K562 (cell line): Measurements from ENCODE around the gene MBP. TPM values are rescaled to one million over a fixed set of nuclear protein-coding genes. Genes with fewer than 3 reads are reported as not detected.

ENCODE experiments used
- ATAC-seq: fragments of 200-7000 bp; cut with Tn5 transposase; 3 replicates; pipeline ENCODE4 v1.9.1; 2020; ENCODE audit warnings: moderate library complexity
- BruUV-seq: library from RNA; stranded (reverse); fragments of 400-500 nt; replicated peaks from 2 replicates; lab custom pipeline; 2021; lab: Mats Ljungman, UMichigan
- CTCF ChIA-PET: fragments of 300-600 bp; formaldehyde crosslinking; extraction: SDS; loops from one replicate; lab custom pipeline; 2021; ENCODE audit warnings: low intra/inter-chr PET ratio; lab: Yijun Ruan, JAX
- POLR2A ChIA-PET: fragments of 300-600, 350-650 bp; sonication (Branson Sonifier 250); formaldehyde crosslinking; extraction: SDS; loops from one replicate; lab custom pipeline; 2021; ENCODE audit warnings: antibody characterized with exemption, inconsistent platforms; lab: Yijun Ruan, JAX
- DNase-seq, 4 experiments: peaks; one replicate each; pipeline versions ENCODE4 v3.0.0 to v3.0.0-alpha.2; 2011 to 2018; ENCODE audit warnings: low spot score in 3 of 4, mixed read lengths in 3 of 4; ENCODE audit errors: extremely low read depth in 1 of 4
- FAIRE-seq: peaks from 2 replicates; lab custom pipeline; 2011; peaks lifted over from hg19 to GRCh38; lab: Jason Lieb, UNC
- H2AFZ ChIP-seq: 2 replicates; pipeline ENCODE4 v1.6.0; 2011; ENCODE audit warnings: low read depth, low read length, control low read depth, inconsistent platforms
- H3K27ac ChIP-seq: fragments of 200-600 bp; 3 replicates; pipeline ENCODE4 v1.8.0; 2011; ENCODE audit warnings: low read depth, mild to moderate bottlenecking, control low read depth, inconsistent platforms, low read length, moderate library complexity, mixed read lengths; ENCODE audit errors: extremely low read depth
- H3K27me3 ChIP-seq, 2 experiments: fragments of 300-600 bp in 1 of 2; 2 replicates in 1 of 2; 3 replicates in 1 of 2; pipeline versions ENCODE4 v1.6.0 to v1.8.0; 2011; ENCODE audit warnings: inconsistent platforms in 2 of 2, low read length in 2 of 2, mild to moderate bottlenecking in 1 of 2, mixed read lengths in 1 of 2, moderate library complexity in 1 of 2; ENCODE audit not compliant: control insufficient read depth in 2 of 2, insufficient read depth in 2 of 2
- H3K36me3 ChIP-seq: fragments of 300-600 bp; 3 replicates; pipeline ENCODE4 v1.8.0; 2011; ENCODE audit warnings: mild to moderate bottlenecking, low read length, inconsistent platforms; ENCODE audit not compliant: control insufficient read depth, insufficient read depth
- H3K4me1 ChIP-seq, 2 experiments: fragments of 200-600 bp in 1 of 2; replicated peaks in 1 of 2; 2 replicates in 1 of 2; 3 replicates in 1 of 2; pipeline versions ENCODE4 v1.5.1 to v1.8.0; 2011; ENCODE audit warnings: inconsistent platforms in 2 of 2, low read length in 2 of 2, mild to moderate bottlenecking in 1 of 2, mixed read lengths in 1 of 2, moderate library complexity in 1 of 2; ENCODE audit not compliant: control insufficient read depth in 2 of 2, insufficient read depth in 2 of 2
- H3K4me2 ChIP-seq: 2 replicates; pipeline ENCODE4 v1.6.1; 2011; ENCODE audit warnings: low read length, control low read depth, inconsistent platforms, mixed read lengths; ENCODE audit not compliant: insufficient read depth
- H3K4me3 ChIP-seq: fragments of 200-600 bp; sonication (generic), shearing (Covaris generic); 2 replicates; pipeline ENCODE4 v1.5.1; 2016; ENCODE audit warnings: control low read depth, inconsistent platforms
- H3K79me2 ChIP-seq: fragments of 200-600 bp; 3 replicates; pipeline ENCODE4 v1.8.0; 2011; ENCODE audit warnings: low read length, inconsistent platforms; ENCODE audit not compliant: control insufficient read depth, insufficient read depth
- H3K9ac ChIP-seq, 2 experiments: 2 replicates each; pipeline versions ENCODE4 v1.6.0 to v1.6.1; 2011; ENCODE audit warnings: low read depth in 2 of 2, low read length in 2 of 2, control low read depth in 1 of 2, inconsistent platforms in 1 of 2, mild to moderate bottlenecking in 1 of 2, mixed read lengths in 1 of 2; ENCODE audit not compliant: insufficient read depth in 1 of 2
- H3K9me1 ChIP-seq: one replicate; pipeline ENCODE4 v1.6.0; 2011; ENCODE audit warnings: inconsistent platforms, mild to moderate bottlenecking, low read length, moderate library complexity; ENCODE audit not compliant: control insufficient read depth, insufficient read depth
- H3K9me3 ChIP-seq: replicated peaks from 2 replicates; pipeline ENCODE4 v1.5.1; 2011; ENCODE audit warnings: low read depth, low read length, inconsistent platforms; ENCODE audit not compliant: control insufficient read depth, insufficient read depth
- H4K20me1 ChIP-seq: replicated peaks from 2 replicates; pipeline ENCODE4 v1.6.1; 2011; ENCODE audit warnings: low read length, inconsistent platforms, mixed read lengths; ENCODE audit not compliant: control insufficient read depth, insufficient read depth
- ARID1B ChIP-seq: fragments of 450-650 bp; IDR thresholded peaks from 2 replicates; pipeline ENCODE4 v1.6.1; 2016; ENCODE audit warnings: antibody characterized with exemption, mild to moderate bottlenecking, inconsistent platforms
- BRD9 ChIP-seq: fragments of 450-650 bp; IDR thresholded peaks from 2 replicates; pipeline ENCODE4 v1.6.1; 2018; ENCODE audit warnings: low read depth; ENCODE audit not compliant: partially characterized antibody
- CEBPB ChIP-seq: fragments of 450-650 bp; IDR thresholded peaks from 2 replicates; pipeline ENCODE4 v1.6.1; 2016; ENCODE audit warnings: missing genetic modification characterization, missing compliant biosample characterization
- EHMT2 ChIP-seq: fragments of 450-650 bp; IDR thresholded peaks from 2 replicates; pipeline ENCODE4 v1.6.1; 2018; ENCODE audit warnings: antibody characterized with exemption
- GATAD2B ChIP-seq: fragments of 450-650 bp; IDR thresholded peaks from 2 replicates; pipeline ENCODE4 v1.6.1; 2017; ENCODE audit warnings: mild to moderate bottlenecking, borderline replicate concordance
- KAT2B ChIP-seq: IDR thresholded peaks from one replicate; pipeline ENCODE4 v1.6.1; 2012; ENCODE audit warnings: low read depth, mild to moderate bottlenecking, control low read depth, inconsistent platforms, low read length, moderate library complexity
- L3MBTL2 ChIP-seq: fragments of 450-650 bp; IDR thresholded peaks from 2 replicates; pipeline ENCODE4 v1.6.1; 2016; ENCODE audit warnings: mild to moderate bottlenecking, moderate library complexity
- MED1 ChIP-seq: sonication (generic); formaldehyde crosslinking; IDR thresholded peaks from 2 replicates; pipeline ENCODE4 v1.8.1; 2023; ENCODE audit warnings: missing genetic modification reagents, borderline replicate concordance
- NFYB ChIP-seq: IDR thresholded peaks from 2 replicates; pipeline ENCODE4 v1.6.1; 2011; ENCODE audit warnings: mild to moderate bottlenecking, moderate library complexity; ENCODE audit not compliant: insufficient read length; ENCODE audit errors: extremely low read depth
- OTX1 ChIP-seq: fragments of 450-650 bp; formaldehyde crosslinking; IDR thresholded peaks from 2 replicates; pipeline ENCODE4 v1.4.0; 2022; ENCODE audit warnings: mild to moderate bottlenecking
- PHB2 ChIP-seq: fragments of 450-650 bp; IDR thresholded peaks from 2 replicates; pipeline ENCODE4 v1.6.1; 2017; ENCODE audit warnings: low read depth
- PYGO2 ChIP-seq: fragments of 450-650 bp; IDR thresholded peaks from 2 replicates; pipeline ENCODE4 v1.6.1; 2016; ENCODE audit warnings: mild to moderate bottlenecking, missing genetic modification characterization, moderate library complexity, missing compliant biosample characterization
- SMARCA4 ChIP-seq: fragments of 450-650 bp; IDR thresholded peaks from 2 replicates; pipeline ENCODE4 v1.6.1; 2016
- TEAD2 ChIP-seq: fragments of 450-650 bp; IDR thresholded peaks from 2 replicates; pipeline ENCODE4 v1.6.1; 2016; ENCODE audit warnings: missing genetic modification characterization, control low read depth, missing compliant biosample characterization
- TFAM ChIP-seq: fragments of 250-450 bp; sonication (Bioruptor Pico); conservative IDR thresholded peaks from 2 replicates; pipeline ENCODE4 v1.5.0; 2021; ENCODE audit warnings: mild to moderate bottlenecking, moderate library complexity
- WHSC1 ChIP-seq: IDR thresholded peaks from one replicate; pipeline ENCODE4 v1.6.1; 2012; ENCODE audit warnings: low read length, control low read depth, inconsistent platforms
- ZNF165 ChIP-seq: fragments of 250-450 bp; sonication (Bioruptor Pico); IDR thresholded peaks from 2 replicates; pipeline ENCODE4 v1.4.0; 2020; ENCODE audit warnings: borderline replicate concordance
- ZNF274 ChIP-seq: IDR thresholded peaks from 2 replicates; pipeline ENCODE4 v1.6.1; 2011; ENCODE audit warnings: low read depth, mild to moderate bottlenecking, low read length, moderate library complexity, borderline replicate concordance
- WGBS: fragments of 100-300 bp; shearing (Covaris generic); methylation state at CpG from one replicate; pipeline ENCODE4 v1.1.6; 2016; ENCODE audit warnings: low coverage, mixed read lengths; ENCODE audit not compliant: insufficient coverage; ENCODE audit errors: missing lambda C conversion rate; 5-methylcytosine and 5-hydroxymethylcytosine counted together
- in situ Hi-C: fragments of 300-500 bp; cut with MboI; formaldehyde crosslinking; loops from 4 replicates; pipeline ENCODE4 v1.15.0; 2018; ENCODE audit warnings: inconsistent platforms, mixed read lengths
- intact Hi-C: fragments of 100-400 bp; cut with micrococcal nuclease; formaldehyde crosslinking; loops from 2 replicates; pipeline ENCODE4 v1.14.2; 2022
- polyA plus RNA-seq, 8 experiments: library from polyadenylated mRNA; depleted of rRNA in 4 of 8; stranded (reverse) in 5 of 8; unstranded in 3 of 8; fragments of >200 nt; fragmentation: Nextera tagmentation in 2 of 8; fragmentation: Illumina TruSeq in 1 of 8; extraction: Ambion mirVana in 2 of 8; extraction: Trizol in 1 of 8; gene quantifications; 2 replicates each; pipeline versions ENCODE4 v1.2.1 to v1.2.3, GENCODE V29; 2011 to 2014; ENCODE audit warnings: inconsistent platforms in 1 of 8, missing spikeins in 1 of 8
- total RNA-seq, 7 experiments: library from RNA; depleted of rRNA in 6 of 7; stranded (reverse); fragments of >200 nt in 6 of 7; fragmentation: Illumina TruSeq in 2 of 7; extraction: Trizol in 2 of 7; gene quantifications; 2 replicates each; pipeline versions ENCODE4 v1.2.1 to v1.2.3, GENCODE V29; 2011 to 2021; ENCODE audit warnings: low replicate concordance in 1 of 7
- TF ChIP-seq, protein P1 (sequence below): sonication (generic); IDR thresholded peaks from 2 replicates; pipeline ENCODE4 v1.6.1; 2016

The MBP gene
- total and polyA plus RNA-seq, 9 of the 15 experiments (the other 6 are each of a cell fraction or from before 2014, with no cell fraction given) = 0.09 TPM; not detected in 8

DNA sequence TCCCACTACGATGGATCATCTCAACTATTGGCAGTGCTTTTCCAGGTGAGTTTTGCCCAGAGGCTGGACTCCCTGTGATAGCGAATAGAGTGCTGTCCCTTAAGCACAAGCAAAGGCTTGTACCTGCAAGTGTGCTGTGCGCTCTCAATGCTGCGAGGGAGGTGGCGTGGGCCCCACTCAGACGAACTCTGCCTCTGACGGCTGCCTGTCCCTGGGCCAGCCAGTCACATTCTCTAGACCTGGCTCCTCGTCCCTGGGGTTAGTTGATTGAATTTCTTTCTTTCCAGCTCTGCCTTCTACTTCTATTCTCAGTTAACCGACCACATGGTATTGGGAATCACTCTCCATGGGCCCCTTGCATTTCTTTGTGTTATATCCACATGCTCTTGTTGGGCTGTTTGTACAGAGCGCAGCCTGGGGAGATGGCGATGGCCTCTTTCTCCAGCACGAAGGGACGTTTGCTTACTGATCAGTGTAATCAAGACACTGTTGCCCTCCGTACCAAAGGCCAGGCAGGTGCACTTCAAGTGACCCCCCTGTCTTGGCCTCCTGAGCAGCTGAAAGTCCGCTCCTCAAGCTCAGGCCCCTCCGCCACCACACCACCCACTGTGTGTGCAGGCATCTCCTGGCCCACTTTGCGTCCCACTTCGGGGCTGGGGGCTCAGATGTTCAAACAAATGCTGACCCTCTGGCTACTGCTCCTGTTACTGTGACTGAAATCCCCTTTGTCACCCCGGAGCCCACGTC is 158.9 kb downstream of the MBP start (continued):
- TF ChIP-seq ZNF274 = no peak
- TF ChIP-seq MED1 = no peak
- TF ChIP-seq L3MBTL2 = no peak
- TF ChIP-seq SMARCA4 = no peak
- no peak for TF ChIP-seq CEBPB (tag)

GRCh38 chr18:76972846-76973519 is 159.6 kb downstream of the MBP start:
- in situ Hi-C loops = no loop called here

More at GRCh38 chr18:76972846-76973519, 159.6 kb downstream of the MBP start:
- H4K20me1 ChIP-seq = no peaks in the 10 kb centered on the region
- H3K27me3 ChIP-seq = no peaks in the 10 kb centered on the region
- FAIRE-seq (no peak), ATAC-seq (no peak), DNase-seq (no peak)
- no peaks in the 10 kb centered on the region for H3K9me1 ChIP-seq
- no peaks in the 10 kb centered on the region; a peak in 1 of 5 replicates for H3K4me1 ChIP-seq
- no TSS peak for BruUV-seq
- no peak overlapping the region for H2AFZ ChIP-seq
- intact Hi-C loops = no loop called here
- no peaks in the 10 kb centered on the region for H3K9me3 ChIP-seq
- no peaks in the 10 kb centered on the region for H3K79me2 ChIP-seq
- H3K4me2 ChIP-seq = no peak overlapping the region
- ChIA-PET POLR2A (no interaction called here), CTCF (no interaction called here)
- TF ChIP-seq BRD9 = no peak
- no peak for TF ChIP-seq PYGO2
- TF ChIP-seq, protein P1, sequence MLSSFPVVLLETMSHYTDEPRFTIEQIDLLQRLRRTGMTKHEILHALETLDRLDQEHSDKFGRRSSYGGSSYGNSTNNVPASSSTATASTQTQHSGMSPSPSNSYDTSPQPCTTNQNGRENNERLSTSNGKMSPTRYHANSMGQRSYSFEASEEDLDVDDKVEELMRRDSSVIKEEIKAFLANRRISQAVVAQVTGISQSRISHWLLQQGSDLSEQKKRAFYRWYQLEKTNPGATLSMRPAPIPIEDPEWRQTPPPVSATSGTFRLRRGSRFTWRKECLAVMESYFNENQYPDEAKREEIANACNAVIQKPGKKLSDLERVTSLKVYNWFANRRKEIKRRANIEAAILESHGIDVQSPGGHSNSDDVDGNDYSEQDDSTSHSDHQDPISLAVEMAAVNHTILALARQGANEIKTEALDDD = no peak
- TF ChIP-seq OTX1 = no peak
- TF ChIP-seq NFYB = no peak
- no peak for TF ChIP-seq TFAM (CRISPR knock-in tag)
- no peak for TF ChIP-seq PHB2
- TF ChIP-seq ZNF165 (CRISPR knock-in tag) = no peak
- no peak for TF ChIP-seq GATAD2B
- no peak for TF ChIP-seq KAT2B
- TF ChIP-seq ARID1B = no peak
- TF ChIP-seq EHMT2 = no peak
- TF ChIP-seq WHSC1 = no peak
- TF ChIP-seq TEAD2 (tag) = no peak
- no peak overlapping the region for H3K9ac ChIP-seq
- H3K27ac ChIP-seq = no peak overlapping the region
- H3K36me3 ChIP-seq = no peaks in the 10 kb centered on the region
- WGBS = 81% methylated on average over 10 of the region's 13 CpGs
- no peak overlapping the region for H3K4me3 ChIP-seq
